Measurements from ENCODE around the gene IGF2. TPM values are rescaled to one million over a fixed set of nuclear protein-coding genes. Genes with fewer than 3 reads are reported as not detected.

IGF2 gene
- total and polyA plus RNA-seq, 2 donors from 2014 or later, result 10.2 to 30.5 TPM

DNA sequence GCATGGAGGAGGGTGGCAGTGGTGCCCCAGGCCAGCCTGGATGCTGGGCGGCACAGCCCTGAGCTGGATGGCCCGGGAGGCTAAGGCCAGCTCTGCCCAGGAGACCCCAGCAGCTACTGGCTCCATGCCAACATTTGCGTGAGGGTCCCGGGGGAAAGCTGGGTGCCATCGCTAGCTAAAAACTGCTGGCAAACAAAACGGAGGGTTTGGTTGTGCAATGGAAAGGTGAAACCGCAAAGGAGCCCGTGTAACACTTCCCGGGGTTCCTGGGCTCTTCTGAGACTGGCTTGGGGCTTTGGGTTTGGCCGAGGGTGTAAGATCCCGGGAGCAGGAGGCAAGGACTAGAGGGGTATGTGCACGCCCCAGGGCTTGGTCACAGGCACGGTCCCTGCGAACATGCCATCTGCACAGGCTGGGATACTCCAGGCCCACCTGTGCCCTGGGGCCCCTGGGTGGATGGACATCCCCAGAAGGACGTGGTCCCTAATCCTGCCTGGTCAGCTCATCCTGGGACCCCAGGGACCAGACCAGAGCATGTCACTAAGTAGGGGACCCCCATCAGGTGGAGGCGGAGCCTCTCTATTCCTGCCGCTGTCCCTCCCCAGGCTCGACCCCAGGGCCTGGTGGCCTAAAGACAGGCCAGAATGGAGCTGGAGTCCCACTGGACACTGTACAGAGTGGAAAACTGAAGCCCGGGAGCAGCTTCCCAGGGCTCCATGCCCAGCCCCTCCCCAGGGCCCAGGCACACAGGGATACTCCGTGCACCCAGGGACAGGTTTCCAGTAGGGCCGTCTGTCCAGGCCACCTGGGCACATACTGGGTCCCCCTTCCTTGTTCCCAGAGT is 44.6 kb downstream of the IGF2 start:
- no peaks in the 10 kb centered on the region for H3K9me3 ChIP-seq (ENCODE audit: control insufficient read depth in 2 of 3, insufficient read depth in 1 of 3, low read length in 3 of 3)
- intact Hi-C loops (cut with DNase I), result no loop called here
- no peaks in the 10 kb centered on the region for H3K27me3 ChIP-seq (ENCODE audit: control insufficient read depth, insufficient read depth, low read length)
- no peak for FAIRE-seq
- H3K4me3 ChIP-seq (ENCODE audit: low read length in 3 of 3), result no peak overlapping the region
- DNase-seq, result peak in 1 of 5 donors; percentile 71
- no peak overlapping the region for H3K27ac ChIP-seq (ENCODE audit: low read depth in 2 of 2, low read length in 2 of 2)
- H3K36me3 ChIP-seq (ENCODE audit: control insufficient read depth in 2 of 3, insufficient read depth in 3 of 3, low read length in 3 of 3), result no peaks in the 10 kb centered on the region
- TF ChIP-seq, protein P1, sequence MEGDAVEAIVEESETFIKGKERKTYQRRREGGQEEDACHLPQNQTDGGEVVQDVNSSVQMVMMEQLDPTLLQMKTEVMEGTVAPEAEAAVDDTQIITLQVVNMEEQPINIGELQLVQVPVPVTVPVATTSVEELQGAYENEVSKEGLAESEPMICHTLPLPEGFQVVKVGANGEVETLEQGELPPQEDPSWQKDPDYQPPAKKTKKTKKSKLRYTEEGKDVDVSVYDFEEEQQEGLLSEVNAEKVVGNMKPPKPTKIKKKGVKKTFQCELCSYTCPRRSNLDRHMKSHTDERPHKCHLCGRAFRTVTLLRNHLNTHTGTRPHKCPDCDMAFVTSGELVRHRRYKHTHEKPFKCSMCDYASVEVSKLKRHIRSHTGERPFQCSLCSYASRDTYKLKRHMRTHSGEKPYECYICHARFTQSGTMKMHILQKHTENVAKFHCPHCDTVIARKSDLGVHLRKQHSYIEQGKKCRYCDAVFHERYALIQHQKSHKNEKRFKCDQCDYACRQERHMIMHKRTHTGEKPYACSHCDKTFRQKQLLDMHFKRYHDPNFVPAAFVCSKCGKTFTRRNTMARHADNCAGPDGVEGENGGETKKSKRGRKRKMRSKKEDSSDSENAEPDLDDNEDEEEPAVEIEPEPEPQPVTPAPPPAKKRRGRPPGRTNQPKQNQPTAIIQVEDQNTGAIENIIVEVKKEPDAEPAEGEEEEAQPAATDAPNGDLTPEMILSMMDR (IDR thresholded peaks at IDR 0.05; ENCODE audit: borderline replicate concordance, extremely low read depth, insufficient read depth), result no peak
- no peak overlapping the region for H3K9ac ChIP-seq (ENCODE audit: low read length in 3 of 3)
- H3K4me1 ChIP-seq (ENCODE audit: control insufficient read depth in 2 of 3, insufficient read depth in 2 of 3, low read depth in 1 of 3, low read length in 3 of 3), result peaks cover 0 to 10% (median 0%) of the 10 kb centered on the region in 3 donors

DNA sequence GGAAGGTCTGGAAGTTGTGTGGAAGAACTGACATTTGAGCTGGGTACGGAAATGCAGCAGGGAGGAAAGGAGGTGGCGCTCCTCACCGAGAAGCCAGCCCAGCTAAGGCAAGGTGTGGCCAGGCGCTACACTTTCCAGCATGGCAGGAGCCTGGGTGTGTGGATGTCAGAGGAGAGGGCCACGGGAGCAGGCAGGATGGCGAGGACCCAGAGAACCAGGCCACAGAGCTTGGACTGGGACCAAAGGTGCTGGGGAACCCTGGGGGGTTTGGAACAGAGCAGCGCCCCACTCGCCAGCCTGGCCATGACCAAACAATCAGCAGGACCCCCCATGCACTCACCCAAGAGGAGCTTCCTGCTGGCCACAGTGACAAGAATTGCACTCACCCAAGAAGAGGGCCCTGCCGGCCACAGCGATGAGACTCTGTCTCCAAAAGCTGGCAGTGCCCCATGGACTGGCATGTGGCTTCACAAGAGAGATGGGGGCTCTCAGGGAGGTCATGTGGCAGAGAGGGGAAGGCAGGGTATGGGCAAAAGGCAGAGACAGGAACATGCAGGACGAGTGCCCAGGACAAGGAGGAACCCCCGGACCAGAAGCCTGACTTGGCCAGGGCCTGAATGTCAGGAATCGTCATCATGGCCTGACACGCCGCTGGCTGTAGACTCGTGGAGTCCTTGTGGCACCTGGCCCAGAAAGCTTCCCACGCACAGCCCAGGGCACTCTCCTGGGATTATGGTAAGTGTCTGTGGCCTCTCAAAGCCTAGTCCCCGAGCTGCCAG is 45.4 kb downstream of the IGF2 start:
- Histone ChIP-seq H3K27me3 (ENCODE audit: control insufficient read depth, insufficient read depth, low read length) (no peaks in the 10 kb centered on the region), H3K4me3 (ENCODE audit: low read length in 3 of 3) (no peak overlapping the region), H3K9me3 (ENCODE audit: control insufficient read depth in 2 of 3, insufficient read depth in 1 of 3, low read length in 3 of 3) (no peaks in the 10 kb centered on the region), H3K36me3 (ENCODE audit: control insufficient read depth in 2 of 3, insufficient read depth in 3 of 3, low read length in 3 of 3) (no peaks in the 10 kb centered on the region), H3K9ac (ENCODE audit: low read length in 3 of 3) (no peak overlapping the region), H3K4me1 (ENCODE audit: control insufficient read depth in 2 of 3, insufficient read depth in 2 of 3, low read depth in 1 of 3, low read length in 3 of 3) (peaks cover 0 to 10% (median 0%) of the 10 kb centered on the region in 3 donors), H3K27ac (ENCODE audit: low read depth in 2 of 2, low read length in 2 of 2) (no peak overlapping the region)
- TF ChIP-seq, protein P1 (IDR thresholded peaks at IDR 0.05; ENCODE audit: borderline replicate concordance, extremely low read depth, insufficient read depth), result no peak
- FAIRE-seq, result no peak
- intact Hi-C loops (cut with DNase I), result no loop called here
- DNase-seq, result peak in 1 of 5 donors; percentile 62

DNA sequence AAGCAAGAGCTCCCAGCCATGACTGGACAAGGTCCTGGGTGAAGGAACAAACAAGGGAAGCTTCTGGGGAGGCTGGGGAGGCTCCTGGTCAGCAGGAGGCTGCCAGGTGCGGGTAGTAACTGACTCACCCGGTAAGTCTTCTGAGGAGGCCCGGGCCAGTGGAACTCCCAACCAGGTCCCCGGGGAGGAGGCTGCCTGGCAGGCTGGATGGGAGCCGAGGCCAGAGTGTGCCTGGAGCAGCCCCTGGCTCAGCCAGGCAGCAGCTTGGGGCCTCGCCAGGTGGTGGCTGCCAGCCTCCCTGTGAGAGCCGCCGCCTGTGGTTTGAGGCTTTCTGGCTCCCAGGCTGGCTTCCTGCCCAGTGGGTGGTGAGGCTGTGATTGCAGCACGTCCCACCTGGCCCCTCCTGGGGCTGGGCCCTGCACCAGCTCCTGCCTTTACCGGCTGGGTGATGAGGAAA is 46.2 kb downstream of the IGF2 start:
- TF ChIP-seq, protein P1 (IDR thresholded peaks at IDR 0.05; ENCODE audit: borderline replicate concordance, extremely low read depth, insufficient read depth), result no peak
- Histone ChIP-seq H3K36me3 (ENCODE audit: control insufficient read depth in 2 of 3, insufficient read depth in 3 of 3, low read length in 3 of 3) (no peaks in the 10 kb centered on the region), H3K4me3 (ENCODE audit: low read length in 3 of 3) (no peak overlapping the region), H3K9ac (ENCODE audit: low read length in 3 of 3) (no peak overlapping the region), H3K27me3 (ENCODE audit: control insufficient read depth, insufficient read depth, low read length) (no peaks in the 10 kb centered on the region), H3K9me3 (ENCODE audit: control insufficient read depth in 2 of 3, insufficient read depth in 1 of 3, low read length in 3 of 3) (no peaks in the 10 kb centered on the region), H3K4me1 (ENCODE audit: control insufficient read depth in 2 of 3, insufficient read depth in 2 of 3, low read depth in 1 of 3, low read length in 3 of 3) (peaks cover 0 to 10% (median 0%) of the 10 kb centered on the region in 3 donors), H3K27ac (ENCODE audit: low read depth in 2 of 2, low read length in 2 of 2) (no peak overlapping the region)
- FAIRE-seq (no peak), DNase-seq (peak in 1 of 5 donors; percentile 89)
- intact Hi-C loops (cut with DNase I), result no loop called here
